GM20431 (cell line): ENCODE measurements around the gene WSCD2.

Source experiments
- in situ Hi-C: fragments of 300-500 bp; cut with MseI, MboI; formaldehyde crosslinking; loops from one replicate; pipeline ENCODE4 v1.15.0; 2020; ENCODE audit warnings: low sequenced_read_pairs; ENCODE audit not compliant: unreplicated experiment

The WSCD2 gene

GRCh38 chr12:108248011-108248410 is 118.9 kb downstream of the WSCD2 start:
- in situ Hi-C loops = loop anchor here (25.0 kb wide), 1 partner anchor 214 kb away; no protein-coding TSS in a partner anchor

DNA sequence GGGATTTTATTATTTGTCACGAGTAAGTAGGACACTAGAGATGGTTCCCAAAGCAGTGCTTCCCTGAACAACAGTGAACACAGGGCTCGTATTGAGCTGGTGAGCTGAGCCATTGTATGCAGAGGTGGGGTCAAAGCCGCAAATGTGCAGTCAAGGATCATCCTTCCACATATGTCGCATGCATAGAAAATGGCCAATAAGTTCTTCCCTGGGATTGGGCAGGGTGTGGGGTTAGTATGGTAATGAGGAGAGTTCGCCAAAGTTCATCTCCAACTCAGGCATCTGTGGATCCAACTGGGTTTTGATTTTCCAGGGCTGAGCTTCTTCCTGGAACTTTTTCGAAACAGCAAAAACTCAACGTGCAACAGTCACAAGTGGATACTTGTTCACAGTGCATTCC is 123.4 kb downstream of the WSCD2 start:
- in situ Hi-C loops = no loop called here

DNA sequence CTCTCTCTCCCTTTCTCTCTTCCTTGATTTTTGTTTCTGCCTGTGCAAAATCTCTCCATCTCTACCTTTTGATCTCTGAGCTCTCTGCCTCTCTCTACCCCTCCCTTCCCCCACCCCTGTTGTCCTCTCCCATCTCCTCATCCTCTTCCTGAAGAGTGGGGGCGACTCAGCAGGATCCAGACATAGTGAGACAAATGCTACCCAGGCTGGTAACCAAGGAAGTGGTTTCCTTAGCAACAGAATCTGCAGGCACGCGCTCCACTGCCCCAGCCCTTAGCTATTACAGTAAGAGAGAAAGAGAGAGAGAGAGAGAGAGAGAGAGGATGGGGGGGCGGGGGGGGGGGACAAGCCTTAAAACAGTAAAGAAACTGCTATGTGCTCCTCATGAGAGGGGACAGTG is 124.5 kb downstream of the WSCD2 start:
- in situ Hi-C loops = no loop called here

GRCh38 chr12:108254030-108254429 is 124.9 kb downstream of the WSCD2 start:
- in situ Hi-C loops = no loop called here

DNA sequence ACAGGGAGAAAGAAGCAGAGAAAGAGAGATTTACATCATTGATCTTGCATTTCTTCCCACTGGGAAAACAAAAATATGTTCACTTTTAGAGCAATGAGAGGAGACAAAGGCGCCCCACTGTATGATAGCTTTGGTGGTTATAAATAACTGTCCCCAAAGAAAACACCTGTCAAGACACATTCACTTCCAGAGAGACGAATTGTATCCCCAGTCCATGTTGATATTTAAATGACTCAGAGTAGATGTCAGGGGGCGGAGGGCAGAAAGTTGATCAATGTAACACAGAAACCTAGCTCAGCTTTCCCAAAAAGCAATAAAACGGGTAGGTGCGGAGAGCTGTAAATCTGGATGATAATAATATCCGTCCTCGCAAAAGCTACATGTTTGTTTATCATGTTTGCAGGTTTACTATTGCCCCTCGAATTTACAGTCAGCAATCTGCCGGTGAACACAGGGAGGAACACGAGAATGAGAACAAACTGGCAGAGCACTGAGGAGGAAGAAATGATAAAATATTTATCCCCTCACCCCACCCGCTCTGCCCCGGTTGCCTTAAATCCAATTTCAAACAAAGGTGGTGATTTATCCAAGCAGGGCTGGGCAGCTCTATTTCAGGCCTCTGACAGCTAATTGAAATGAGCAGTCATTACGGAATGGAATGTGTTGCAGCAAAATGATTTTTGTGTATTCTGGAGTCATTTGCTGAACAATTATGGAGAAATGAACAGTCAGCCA is 125.6 kb downstream of the WSCD2 start:
- in situ Hi-C loops = no loop called here

DNA sequence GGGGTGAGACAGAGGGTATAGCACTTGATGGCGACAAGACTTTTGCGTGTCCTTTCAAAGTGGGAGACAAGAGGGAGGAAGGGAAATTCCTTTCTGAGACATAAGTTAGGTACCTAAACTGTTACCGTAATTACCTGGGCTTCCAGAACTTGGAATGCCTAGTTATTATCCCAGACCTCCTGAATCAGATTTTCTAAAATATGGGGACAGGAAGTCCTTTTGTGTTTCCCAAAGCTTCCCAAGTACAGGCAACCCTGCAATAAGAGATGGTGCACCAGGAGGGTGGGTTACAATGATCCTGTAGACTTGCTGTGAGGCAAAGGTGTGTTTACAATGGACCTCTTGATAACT is 126.1 kb downstream of the WSCD2 start:
- in situ Hi-C loops = no loop called here

DNA sequence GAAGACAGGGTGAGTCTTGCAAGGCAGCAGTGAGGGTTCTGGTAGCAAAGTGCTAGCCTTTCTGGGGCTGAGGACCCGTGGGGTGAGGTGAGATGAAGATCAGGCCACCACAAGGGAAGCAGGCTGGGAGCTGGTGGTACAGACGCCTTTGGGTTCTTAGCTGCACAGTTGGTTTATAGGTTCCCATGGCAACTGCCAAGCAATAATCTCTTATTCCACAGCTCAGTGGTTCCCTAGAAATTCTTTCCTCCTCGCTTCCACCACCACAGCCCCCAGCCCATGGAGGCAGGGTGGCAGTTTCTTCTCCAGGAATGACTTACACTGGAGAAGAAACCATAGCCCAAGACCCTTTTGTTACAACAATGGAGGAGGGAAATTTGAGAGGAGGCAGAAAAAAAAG is 127.9 kb downstream of the WSCD2 start:
- in situ Hi-C loops = no loop called here

DNA sequence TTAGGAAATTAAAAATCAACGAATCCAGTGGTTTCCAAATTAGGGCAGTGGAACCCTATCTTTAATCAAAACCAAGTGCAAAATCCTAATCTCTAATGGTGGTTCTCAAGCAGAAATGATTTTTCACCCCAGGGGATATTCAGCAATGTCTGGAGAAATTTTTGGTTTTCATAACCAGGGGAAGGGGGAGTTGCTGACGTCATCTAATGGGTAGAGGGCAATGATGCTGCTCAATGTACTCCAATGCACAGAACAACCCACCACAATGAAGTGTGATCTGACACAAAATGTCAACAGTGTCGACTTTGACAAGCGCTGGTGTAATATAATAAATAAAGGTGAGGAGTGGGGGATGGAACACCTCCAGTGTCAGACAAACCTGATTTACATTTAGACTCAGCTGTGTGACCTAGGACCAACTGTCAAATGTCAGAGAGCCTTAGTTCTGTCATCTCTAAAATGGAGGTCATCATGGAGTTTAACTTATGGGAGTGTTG is 128.6 kb downstream of the WSCD2 start:
- in situ Hi-C loops = no loop called here

GRCh38 chr12:108260039-108260438 is 131.0 kb downstream of the WSCD2 start:
- in situ Hi-C loops = no loop called here

DNA sequence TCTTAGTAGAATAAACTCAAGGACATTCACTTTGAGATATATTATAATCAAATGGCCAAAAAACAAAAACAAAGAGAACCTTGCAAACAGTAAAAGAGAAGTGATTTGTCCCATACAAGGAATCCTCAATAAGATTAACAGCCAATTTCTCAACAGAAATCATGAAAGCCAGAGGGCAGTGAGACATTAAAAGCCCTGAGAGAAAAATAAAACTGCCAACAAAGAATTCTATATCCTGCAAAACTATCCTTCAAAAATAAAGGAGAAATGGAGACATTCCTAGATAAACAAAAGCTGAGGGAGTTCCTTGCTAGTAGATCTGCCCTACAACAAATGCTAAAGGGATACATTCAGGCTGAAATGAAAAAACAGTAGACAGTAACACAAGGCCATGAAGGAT is 131.9 kb downstream of the WSCD2 start:
- in situ Hi-C loops = no loop called here

DNA sequence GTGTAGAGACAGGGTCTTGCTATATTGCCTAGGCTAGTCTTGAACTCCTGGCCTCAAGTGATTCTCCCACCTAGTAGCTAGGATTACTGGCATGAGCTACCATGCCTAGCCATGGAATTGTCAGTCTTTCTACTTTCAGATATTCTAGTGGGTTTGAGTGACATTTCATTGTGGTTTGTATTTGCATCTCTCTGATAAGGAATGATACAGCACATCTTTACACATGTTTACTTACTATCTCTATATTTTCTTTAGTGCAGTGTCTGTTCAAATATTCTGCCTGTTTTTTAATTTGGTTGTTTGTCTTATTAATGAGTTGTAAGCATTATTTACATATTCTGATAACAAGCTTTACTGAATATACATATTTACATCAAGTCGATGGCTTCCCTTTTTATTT is 136.4 kb downstream of the WSCD2 start:
- in situ Hi-C loops = no loop called here

DNA sequence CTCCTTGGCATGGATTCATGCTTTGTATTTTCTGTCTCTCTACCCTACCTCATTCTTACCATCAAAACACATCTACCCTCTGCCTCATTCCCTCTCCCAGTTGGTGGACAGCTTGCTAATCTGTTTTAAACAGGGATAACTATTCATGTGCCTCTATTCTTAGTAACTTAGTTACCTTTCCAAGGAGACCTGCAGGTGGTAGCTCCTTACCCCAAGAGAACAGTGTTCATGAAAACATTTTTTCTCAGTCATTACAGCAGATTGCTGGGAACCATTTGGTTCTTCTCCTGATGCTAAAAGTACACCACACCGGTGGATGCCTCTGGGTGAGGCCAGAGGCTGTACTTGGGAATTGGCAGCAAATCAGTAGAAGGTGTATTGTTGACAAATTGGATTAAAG is 137.0 kb downstream of the WSCD2 start:
- in situ Hi-C loops = no loop called here

GRCh38 chr12:108267450-108267849 is 138.4 kb downstream of the WSCD2 start:
- in situ Hi-C loops = no loop called here

DNA sequence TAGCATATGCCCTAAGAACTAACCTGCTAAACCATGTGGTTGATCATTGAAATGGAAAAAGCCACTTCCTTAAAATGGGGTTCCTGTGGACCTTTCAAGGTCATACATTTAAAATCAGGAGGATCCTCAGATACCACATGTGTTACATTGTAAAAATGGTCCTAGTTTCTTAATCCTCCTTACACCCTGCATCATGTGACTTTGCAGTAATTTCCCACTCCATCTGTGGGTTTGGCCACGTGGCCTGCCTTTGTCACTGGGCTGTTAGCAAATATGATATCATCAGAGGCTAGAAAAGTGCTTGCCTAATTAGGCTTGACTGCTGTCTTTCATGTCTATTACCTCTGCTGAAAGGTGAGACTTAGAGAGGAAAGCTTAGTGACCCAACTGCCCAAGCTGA is 139.3 kb downstream of the WSCD2 start:
- in situ Hi-C loops = no loop called here

- in situ Hi-C loops = no loop called here
Measured at GRCh38 chr12:108269224-108269623, 140.1 kb downstream of the WSCD2 start.

DNA sequence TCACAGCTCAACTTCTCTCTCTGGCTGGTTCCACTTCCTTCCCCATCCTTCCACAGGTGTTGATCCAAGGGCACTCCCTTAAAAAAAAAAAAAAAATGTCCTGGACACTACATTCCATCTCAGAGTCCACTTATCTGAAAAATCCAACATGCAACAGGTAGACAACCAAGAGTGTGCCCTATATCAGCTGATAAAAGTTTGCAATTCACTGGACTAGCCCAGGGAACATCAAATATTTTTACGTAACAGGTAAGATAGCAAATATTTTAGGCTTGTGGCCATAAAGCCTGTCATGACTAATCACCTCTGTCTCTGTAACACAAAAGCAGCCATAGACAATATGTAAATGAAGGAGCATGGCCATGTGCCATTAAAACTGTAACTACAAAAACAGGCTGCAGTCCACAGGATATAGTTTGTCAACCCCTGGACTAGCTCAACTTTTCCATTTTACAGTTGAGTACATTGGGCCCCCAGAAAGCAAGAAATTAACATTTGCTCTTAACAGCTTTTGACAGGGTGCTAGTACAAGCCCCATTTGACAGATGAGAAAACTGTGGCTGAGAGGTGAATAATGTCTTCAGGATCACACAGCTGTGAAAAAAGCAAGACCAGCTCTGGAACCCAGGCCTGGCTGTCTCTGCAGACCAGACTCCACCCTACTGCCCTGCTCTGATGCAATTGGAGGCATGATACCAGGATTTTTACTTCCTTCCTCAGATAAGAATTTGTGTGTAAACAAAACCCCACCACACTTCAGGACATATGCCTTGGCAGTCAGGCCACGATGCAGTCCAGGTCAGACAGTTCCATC is 141.2 kb downstream of the WSCD2 start:
- in situ Hi-C loops = no loop called here

GRCh38 chr12:108270849-108271143 is 141.7 kb downstream of the WSCD2 start:
- in situ Hi-C loops = no loop called here

DNA sequence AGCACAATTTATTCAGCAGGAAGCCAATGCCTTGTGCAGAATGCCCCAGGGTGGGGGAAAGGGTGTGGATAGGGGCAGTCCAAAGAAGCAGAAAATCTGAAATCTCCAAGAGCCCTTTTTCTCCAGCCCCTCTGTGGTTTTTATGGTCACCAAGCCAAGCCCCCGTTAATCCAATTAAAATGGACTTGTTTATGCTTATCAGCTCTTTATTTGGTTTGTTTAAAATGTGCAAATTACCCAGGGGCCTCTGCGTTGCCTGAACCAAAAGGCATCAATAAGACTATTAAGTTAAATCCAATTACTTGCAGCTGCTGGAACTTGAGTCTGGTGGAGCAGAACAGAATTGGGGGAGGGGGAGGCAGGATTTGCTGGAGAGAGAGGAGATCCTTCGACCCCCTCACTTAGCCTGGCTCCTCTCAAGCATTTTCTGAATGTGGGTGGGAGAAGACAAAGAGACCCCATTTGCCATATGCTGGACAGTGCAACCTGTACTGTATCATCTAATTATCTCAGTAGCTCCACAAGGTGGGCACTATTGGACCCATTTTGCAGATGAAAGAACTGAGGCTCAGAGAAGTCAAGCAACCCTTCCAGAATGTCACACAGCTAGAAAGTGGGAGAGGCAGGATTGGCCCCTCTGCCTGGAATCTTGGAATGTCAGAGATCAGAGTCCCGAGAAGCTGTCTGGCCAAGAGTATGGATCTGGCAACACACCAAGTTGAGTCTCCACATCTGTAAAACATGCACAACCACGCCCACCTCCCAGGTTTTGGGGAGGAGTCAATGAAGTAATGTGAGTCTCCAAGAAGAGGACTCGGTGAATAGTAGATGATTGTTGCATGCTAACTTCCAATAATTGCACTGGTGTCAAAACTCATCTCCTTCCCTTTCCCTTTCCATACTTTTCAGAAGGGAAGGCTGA is 143.1 kb downstream of the WSCD2 start:
- in situ Hi-C loops = no loop called here

GRCh38 chr12:108273217-108273616 is 144.1 kb downstream of the WSCD2 start:
- in situ Hi-C loops = no loop called here

GRCh38 chr12:108277613-108278012 is 148.5 kb downstream of the WSCD2 start:
- in situ Hi-C loops = no loop called here

DNA sequence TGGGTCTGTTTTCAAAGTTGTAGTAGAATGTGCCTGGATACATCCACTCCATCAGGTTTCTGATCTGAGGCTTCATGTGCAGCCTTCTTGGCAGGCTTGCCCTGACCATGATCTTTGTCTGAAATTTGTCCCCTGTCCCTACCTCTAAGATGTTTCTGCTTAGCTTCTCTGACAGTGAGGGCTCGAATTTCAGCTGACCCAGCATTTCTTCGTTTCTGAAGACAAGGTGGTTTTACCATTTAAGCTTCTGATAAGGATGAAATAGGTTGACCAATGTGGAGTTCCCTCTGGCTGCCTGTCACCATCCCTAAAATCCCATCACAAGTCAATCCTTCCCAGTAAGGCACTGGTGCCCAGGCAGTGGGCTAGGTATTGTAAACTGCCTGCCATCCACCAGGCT is 153.1 kb downstream of the WSCD2 start:
- in situ Hi-C loops = no loop called here
